GM19023 (cell line): ENCODE results near the gene VPS26A.
A peak's percentile ranks its signal among the peaks of the same experiment; 100 is the strongest.

Source experiments
- ATAC-seq: cut with Tn5 transposase; IDR thresholded peaks from one replicate; pipeline ENCODE4 v1.9.1; 2021; ENCODE audit warnings: mild to moderate bottlenecking, moderate library complexity; ENCODE audit not compliant: unreplicated experiment

The VPS26A gene

GRCh38 chr10:69123747-69124562 is at the start of gene VPS26A:
Gene VPS26A (plus strand): TSS chr10:69124178. CDS start chr10:69124278, 100 bp downstream.
- peak; percentile 91 for ATAC-seq

GRCh38 chr10:69074532-69074931 is 49.4 kb upstream of the VPS26A start:
- no peak for ATAC-seq

GRCh38 chr10:69075431-69075830 is 48.5 kb upstream of the VPS26A start:
- ATAC-seq, result no peak

GRCh38 chr10:69078311-69078710 is 45.7 kb upstream of the VPS26A start:
- no peak for ATAC-seq

GRCh38 chr10:69080226-69080625 is 43.8 kb upstream of the VPS26A start:
- no peak for ATAC-seq

GRCh38 chr10:69086001-69086509 is 37.9 kb upstream of the VPS26A start:
- ATAC-seq, result no peak

GRCh38 chr10:69087590-69088470 is 36.1 kb upstream of the VPS26A start, which contains the start of gene SRGN:
Gene SRGN (plus strand): TSS chr10:69088103. CDS start chr10:69088158, 55 bp downstream.
- ATAC-seq, result peak; percentile 62

- ATAC-seq, result no peak
Observed at GRCh38 chr10:69088471-69088769, 35.6 kb upstream of the VPS26A start.

- no peak for ATAC-seq
Observed at GRCh38 chr10:69088801-69089501, 35.0 kb upstream of the VPS26A start.

- peak; percentile 31 for ATAC-seq
Observed at GRCh38 chr10:69089638-69090599, 34.1 kb upstream of the VPS26A start.

- no peak for ATAC-seq
Observed at GRCh38 chr10:69090685-69091084, 33.3 kb upstream of the VPS26A start.

- ATAC-seq, result no peak
Observed at GRCh38 chr10:69091143-69091651, 32.8 kb upstream of the VPS26A start.

GRCh38 chr10:69092959-69093850 is 30.8 kb upstream of the VPS26A start:
- no peak for ATAC-seq

- no peak for ATAC-seq
Observed at GRCh38 chr10:69093933-69094332, 30.0 kb upstream of the VPS26A start.

GRCh38 chr10:69096045-69096444 is 27.9 kb upstream of the VPS26A start:
- no peak for ATAC-seq

- no peak for ATAC-seq
Observed at GRCh38 chr10:69097729-69098128, 26.2 kb upstream of the VPS26A start.

GRCh38 chr10:69100136-69100872 is 23.7 kb upstream of the VPS26A start:
- ATAC-seq, result no peak
